Measurements from ENCODE around the gene CCDC92B.

DNA sequence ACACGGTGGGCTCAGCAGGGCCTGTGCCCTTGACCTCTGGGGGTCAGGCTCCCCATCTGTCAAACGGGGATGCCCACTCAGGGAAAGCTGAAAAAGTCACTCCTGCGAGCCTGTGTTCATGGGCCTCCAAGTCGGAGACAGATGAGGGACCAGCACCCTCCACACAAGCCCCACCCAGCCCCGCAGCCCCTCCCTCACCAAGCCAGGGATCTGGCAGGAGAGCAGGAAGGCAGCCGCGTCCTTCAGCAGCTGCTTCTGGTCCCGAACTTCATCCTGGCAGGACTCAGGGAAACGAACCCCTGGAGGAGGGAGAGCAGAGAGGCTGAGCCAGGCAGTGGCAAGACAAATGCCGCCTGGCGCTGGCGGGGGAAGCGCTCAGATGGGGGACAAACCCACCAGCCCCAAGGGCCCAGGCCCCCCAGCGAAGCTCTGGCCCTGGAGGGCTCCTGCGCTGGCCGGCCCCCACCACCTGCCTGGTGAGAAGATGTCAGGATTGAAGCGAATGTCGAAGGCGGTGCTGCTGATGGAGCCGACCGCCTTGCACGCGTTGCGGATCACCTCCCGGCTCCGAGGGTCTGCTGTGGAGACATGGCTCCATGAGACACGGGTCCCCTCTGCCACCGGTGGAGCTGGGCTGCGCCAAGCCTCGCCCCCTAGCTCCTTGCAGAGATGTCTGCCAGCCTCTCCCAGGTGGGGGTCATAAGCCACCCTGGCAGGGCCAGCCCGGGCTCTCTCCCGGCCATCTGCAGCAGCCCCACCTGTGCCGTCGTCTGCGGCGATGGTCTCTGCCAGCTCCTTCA is 53.3 kb downstream of the CCDC92B start:
- TF ChIP-seq, protein P1, sequence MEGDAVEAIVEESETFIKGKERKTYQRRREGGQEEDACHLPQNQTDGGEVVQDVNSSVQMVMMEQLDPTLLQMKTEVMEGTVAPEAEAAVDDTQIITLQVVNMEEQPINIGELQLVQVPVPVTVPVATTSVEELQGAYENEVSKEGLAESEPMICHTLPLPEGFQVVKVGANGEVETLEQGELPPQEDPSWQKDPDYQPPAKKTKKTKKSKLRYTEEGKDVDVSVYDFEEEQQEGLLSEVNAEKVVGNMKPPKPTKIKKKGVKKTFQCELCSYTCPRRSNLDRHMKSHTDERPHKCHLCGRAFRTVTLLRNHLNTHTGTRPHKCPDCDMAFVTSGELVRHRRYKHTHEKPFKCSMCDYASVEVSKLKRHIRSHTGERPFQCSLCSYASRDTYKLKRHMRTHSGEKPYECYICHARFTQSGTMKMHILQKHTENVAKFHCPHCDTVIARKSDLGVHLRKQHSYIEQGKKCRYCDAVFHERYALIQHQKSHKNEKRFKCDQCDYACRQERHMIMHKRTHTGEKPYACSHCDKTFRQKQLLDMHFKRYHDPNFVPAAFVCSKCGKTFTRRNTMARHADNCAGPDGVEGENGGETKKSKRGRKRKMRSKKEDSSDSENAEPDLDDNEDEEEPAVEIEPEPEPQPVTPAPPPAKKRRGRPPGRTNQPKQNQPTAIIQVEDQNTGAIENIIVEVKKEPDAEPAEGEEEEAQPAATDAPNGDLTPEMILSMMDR (IDR thresholded peaks at IDR 0.05; ENCODE audit: low read length): no peak
- TF ChIP-seq EZH2 (IDR thresholded peaks at IDR 0.05; ENCODE audit: borderline replicate concordance, low read length): no peak
